Stomach (tissue), 9 donors: ENCODE measurements around the gene SECTM1. TPM values are rescaled to one million over a fixed set of nuclear protein-coding genes. Genes with fewer than 3 reads are reported as not detected.

Experiments used
- DNase-seq, 2 donors: peaks; one replicate each; pipeline versions ENCODE4 v3.0.0 to v3.0.0-alpha.2; 2013 to 2019
- H3K27ac ChIP-seq, 5 donors: fragments of 200-600 bp in 4 of 5; sonication (generic) in 4 of 5; one replicate each; pipeline ENCODE4 v1.5.1; 2013 to 2019; ENCODE audit warnings: mild to moderate bottlenecking in 1 of 5, moderate library complexity in 1 of 5
- H3K27me3 ChIP-seq, 3 donors: fragments of 200-600 bp; sonication (generic); one replicate each; pipeline ENCODE4 v1.5.1; 2017 to 2019; ENCODE audit warnings: mixed run types in 1 of 3
- H3K36me3 ChIP-seq, 4 donors: fragments of 200-600 bp; sonication (generic); 1 replicate in 3 of 4; 2 replicates in 1 of 4; pipeline ENCODE4 v1.5.1; 2016 to 2019
- H3K4me1 ChIP-seq, 4 donors: fragments of 200-600 bp; sonication (generic); one replicate each; pipeline ENCODE4 v1.5.1; 2016 to 2019
- H3K4me3 ChIP-seq, 4 donors: fragments of 200-600 bp; sonication (generic) in 3 of 4; one replicate each; pipeline ENCODE4 v1.5.1; 2016 to 2019; ENCODE audit warnings: mild to moderate bottlenecking in 1 of 4
- H3K9me3 ChIP-seq, 4 donors: fragments of 200-600 bp; sonication (generic); one replicate each; pipeline ENCODE4 v1.5.1; 2016 to 2019
- CTCF ChIP-seq, 7 experiments: fragments of 450-650 bp in 4 of 7; fragments of 200-600 bp in 3 of 7; sonication (generic) in 3 of 7; IDR thresholded peaks; one replicate each; pipeline ENCODE4 v1.5.1; 2016 to 2019; ENCODE audit warnings: antibody characterized with exemption in 7 of 7, control low read depth in 2 of 7, mild to moderate bottlenecking in 1 of 7
- EP300 ChIP-seq: sonication (generic); formaldehyde crosslinking; IDR thresholded peaks from one replicate; pipeline ENCODE4 v1.6.1; 2017; ENCODE audit warnings: antibody characterized with exemption
- POLR2A ChIP-seq, 4 donors: fragments of 450-650 bp; IDR thresholded peaks; one replicate each; pipeline ENCODE4 v1.6.1; 2016; ENCODE audit warnings: antibody characterized with exemption in 4 of 4, control low read depth in 2 of 4, mild to moderate bottlenecking in 1 of 4, moderate library complexity in 1 of 4
- POLR2AphosphoS5 ChIP-seq, 3 donors: sonication (generic); formaldehyde crosslinking; IDR thresholded peaks; one replicate each; pipeline ENCODE4 v1.6.1; 2016; ENCODE audit warnings: antibody characterized with exemption in 3 of 3
- WGBS, 5 donors: extraction: QIAGEN DNeasy Blood & Tissue Kit in 3 of 5; methylation state at CpG; one replicate each; pipeline versions ENCODE4 v1.1.5 to v1.1.7; 2013 to 2018; 5-methylcytosine and 5-hydroxymethylcytosine counted together
- intact Hi-C: fragments of 100-400 bp; cut with DNase I; formaldehyde crosslinking; loops from one replicate; pipeline ENCODE4 v1.15.1; 2023; ENCODE audit warnings: low total_unique reads
- polyA plus RNA-seq, 3 donors: library from polyadenylated mRNA; stranded (reverse); fragments of 200-250 nt; gene quantifications; one replicate each; pipeline ENCODE4 v1.2.3, GENCODE V29; 2013
- total RNA-seq, 5 donors: library from RNA; depleted of rRNA; stranded (reverse); fragments of >200 nt; gene quantifications; one replicate each; pipeline versions ENCODE4 v1.1.0 to v1.2.3, GENCODE V29; 2014 to 2016
- donor health status: healthy with polysubstance abuse.
- donor health status: Bipolar disorder and iron deficiency.
- donor health status: healthy.

The SECTM1 gene
- total and polyA plus RNA-seq, 8 donors: 1.8 to 48.8 (median 9.8) TPM

DNA sequence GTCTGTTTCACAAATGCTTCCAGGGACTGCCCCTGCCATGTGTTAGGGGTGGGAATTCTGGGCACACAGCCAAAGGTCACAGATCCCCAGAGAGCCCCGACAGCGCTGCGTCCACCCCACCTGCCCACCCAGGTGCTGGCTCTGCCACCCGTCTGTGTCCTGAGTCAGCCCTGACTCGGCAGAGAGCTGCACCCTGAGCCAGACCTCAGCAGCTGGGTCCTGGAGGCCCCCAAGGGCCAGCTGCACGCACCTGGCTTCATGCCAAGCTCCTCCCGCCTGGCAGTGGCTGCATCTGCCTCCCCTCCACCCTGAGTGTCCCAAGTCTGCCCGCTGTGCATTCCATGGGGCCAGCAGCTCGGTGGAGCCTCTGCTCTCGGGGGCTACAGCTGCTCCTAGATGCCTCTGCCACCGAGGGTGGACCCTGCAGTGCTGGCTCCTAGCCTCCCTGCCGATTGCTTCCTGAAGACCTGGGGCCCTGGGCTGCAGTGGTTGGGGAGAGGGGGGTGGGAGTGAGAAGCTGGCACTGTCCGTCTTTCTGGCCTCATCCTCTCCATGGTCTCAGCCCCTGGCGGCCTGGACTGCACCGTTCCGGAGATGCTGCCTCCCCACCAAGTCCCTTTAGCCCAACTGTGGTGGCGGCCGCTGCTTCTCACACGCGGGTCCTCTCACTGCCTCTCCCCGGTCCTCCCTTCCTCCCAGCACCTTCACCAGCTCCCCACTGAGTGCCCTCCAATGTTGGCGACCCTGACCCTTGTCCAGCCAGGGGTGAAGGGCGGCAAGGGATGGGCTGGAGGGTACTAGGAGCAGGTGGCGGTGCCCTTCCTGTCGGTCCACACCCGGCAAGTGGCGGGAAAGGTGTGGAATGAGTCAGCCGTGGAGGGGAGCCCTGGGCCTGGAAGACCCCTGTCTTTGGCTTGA is 3.0 kb downstream of the SECTM1 start:
- 42 to 72% (median 49%) methylated on average over 16 to 28 of the region's 28 CpGs for WGBS, 5 donors
- Histone ChIP-seq H3K9me3 (no peaks in the 10 kb centered on the region), H3K27ac (no peak overlapping the region), H3K4me1 (peaks cover 43 to 76% (median 72%) of the 10 kb centered on the region in 4 donors), H3K4me3 (peak overlapping the region in 1 of 4 donors; percentile 72), H3K27me3 (no peaks in the 10 kb centered on the region), H3K36me3 (peaks cover 0 to 9% (median 4%) of the 10 kb centered on the region in 4 donors)
- TF ChIP-seq CTCF (IDR thresholded peaks at IDR 0.05) (no peak), EP300 (no peak), POLR2AphosphoS5 (IDR thresholded peaks at IDR 0.05) (no peak), POLR2A (IDR thresholded peaks at IDR 0.05) (no peak)
- DNase-seq: peak in 1 of 2 donors; percentile 91
- intact Hi-C loops: no loop called here

DNA sequence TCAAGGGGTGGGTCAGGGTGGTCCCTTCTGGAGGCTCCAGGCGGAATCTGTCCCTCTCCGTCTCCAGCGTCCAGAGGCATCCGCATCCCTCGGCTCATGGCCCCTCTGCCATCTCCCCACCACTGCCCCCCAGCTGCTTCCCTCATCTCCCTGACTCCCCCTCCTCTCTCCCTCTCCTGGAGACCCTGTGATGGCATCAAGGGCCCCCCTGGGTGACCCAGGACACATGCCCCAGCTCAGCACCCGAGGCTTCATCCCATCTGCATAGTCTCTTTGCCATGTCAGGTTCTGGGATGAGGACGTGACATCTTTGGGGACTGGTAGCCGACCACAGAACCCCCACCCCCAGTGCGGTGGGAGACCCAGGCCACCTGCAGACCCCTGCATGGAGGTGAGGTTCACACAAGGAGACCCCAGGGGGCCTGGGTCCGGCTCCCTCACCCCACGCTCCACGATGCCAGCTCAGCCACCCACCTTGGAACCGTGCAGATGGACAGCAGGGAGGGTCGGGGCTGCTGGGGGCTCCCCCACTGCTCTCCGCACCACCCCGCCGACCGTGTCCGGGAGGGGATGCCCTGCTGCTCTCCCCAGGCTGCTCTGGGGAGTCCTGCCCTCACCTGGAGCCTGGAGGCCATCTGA is 3.8 kb downstream of the SECTM1 start:
- TF ChIP-seq CTCF (IDR thresholded peaks at IDR 0.05) (no peak), POLR2AphosphoS5 (IDR thresholded peaks at IDR 0.05) (no peak), POLR2A (IDR thresholded peaks at IDR 0.05) (no peak), EP300 (no peak)
- intact Hi-C loops: no loop called here
- Histone ChIP-seq H3K9me3 (no peaks in the 10 kb centered on the region), H3K36me3 (peaks cover 0 to 9% (median 4%) of the 10 kb centered on the region in 4 donors), H3K27ac (no peak overlapping the region), H3K27me3 (no peaks in the 10 kb centered on the region), H3K4me1 (peaks cover 35 to 74% (median 70%) of the 10 kb centered on the region in 4 donors), H3K4me3 (peak overlapping the region in 1 of 4 donors; percentile 72)
- WGBS, 5 donors: 75 to 92% (median 83%) methylated on average over 6 to 19 of the region's 19 CpGs
- no peak for DNase-seq

DNA sequence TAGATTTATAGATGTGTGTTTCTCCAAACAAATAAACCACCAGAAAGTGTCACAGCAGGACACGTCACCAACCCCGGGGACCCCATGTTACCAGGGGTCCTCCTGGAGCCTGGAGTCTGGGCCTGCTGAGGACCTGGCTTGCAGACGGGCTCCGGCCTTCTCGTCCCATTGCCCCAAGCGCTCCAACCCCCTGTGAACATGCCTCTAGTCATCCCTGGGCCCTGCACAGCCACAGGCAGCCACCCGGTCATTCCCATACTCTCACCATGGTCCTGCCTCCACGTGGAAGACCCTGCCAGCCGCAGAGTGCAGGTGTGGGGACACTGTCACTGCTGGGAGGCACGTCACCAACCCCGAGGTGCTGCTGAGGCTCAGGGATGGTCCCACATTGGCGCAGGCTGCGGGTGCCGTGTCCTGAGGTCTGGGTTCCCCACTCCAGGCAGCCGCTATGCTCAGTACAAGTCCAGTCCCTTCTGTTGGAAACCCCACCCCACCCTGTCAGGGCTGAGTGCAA is 4.5 kb downstream of the SECTM1 start:
- Histone ChIP-seq H3K27ac (peak overlapping the region in 2 of 5 donors; percentile 18 to 46), H3K4me1 (peaks cover 27 to 72% (median 65%) of the 10 kb centered on the region in 4 donors), H3K4me3 (peak overlapping the region in 1 of 4 donors; percentile 13), H3K27me3 (no peaks in the 10 kb centered on the region), H3K36me3 (peaks cover 0 to 10% (median 4%) of the 10 kb centered on the region in 4 donors), H3K9me3 (no peaks in the 10 kb centered on the region)
- DNase-seq: no peak
- WGBS, 5 donors: 79 to 92% (median 85%) methylated on average over 6 to 15 of the region's 15 CpGs
- TF ChIP-seq POLR2AphosphoS5 (IDR thresholded peaks at IDR 0.05): no peak
- no peak for TF ChIP-seq POLR2A (IDR thresholded peaks at IDR 0.05)
- TF ChIP-seq CTCF (IDR thresholded peaks at IDR 0.05): no peak
- TF ChIP-seq EP300: no peak
- intact Hi-C loops: no loop called here
